SH-SY5Y (cell line): ENCODE results near the gene PPP2R3B.

ENCODE experiments used
- GATA2 ChIP-seq: IDR thresholded peaks from 2 replicates; pipeline ENCODE4 v1.6.1; 2011; ENCODE audit warnings: mild to moderate bottlenecking, low read depth, low read length
- GATA3 ChIP-seq: IDR thresholded peaks from 2 replicates; pipeline ENCODE4 v1.6.1; 2011; ENCODE audit warnings: low read depth, mild to moderate bottlenecking, low read length, moderate library complexity

Gene PPP2R3B

DNA sequence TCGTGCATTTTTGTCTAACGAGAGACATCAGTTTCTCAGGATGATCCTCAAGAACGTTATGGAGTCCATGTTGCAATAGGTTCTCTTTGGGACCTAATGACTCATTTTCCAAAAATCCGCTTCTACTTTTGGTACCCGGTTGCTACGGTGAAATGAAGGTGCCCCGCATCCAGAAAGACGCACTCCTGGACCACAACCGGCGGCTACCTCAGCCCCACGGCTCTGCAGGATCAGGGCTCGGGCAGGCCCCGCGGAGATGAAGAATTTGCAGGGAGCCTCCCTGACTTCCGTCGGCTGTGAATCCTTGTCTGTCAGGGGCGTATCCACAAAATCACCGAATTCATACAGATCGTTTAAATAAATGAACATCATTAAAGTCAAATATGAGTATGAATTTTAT is 83.7 kb downstream of the PPP2R3B start:
- no peak for TF ChIP-seq GATA2
- no peak for TF ChIP-seq GATA3

DNA sequence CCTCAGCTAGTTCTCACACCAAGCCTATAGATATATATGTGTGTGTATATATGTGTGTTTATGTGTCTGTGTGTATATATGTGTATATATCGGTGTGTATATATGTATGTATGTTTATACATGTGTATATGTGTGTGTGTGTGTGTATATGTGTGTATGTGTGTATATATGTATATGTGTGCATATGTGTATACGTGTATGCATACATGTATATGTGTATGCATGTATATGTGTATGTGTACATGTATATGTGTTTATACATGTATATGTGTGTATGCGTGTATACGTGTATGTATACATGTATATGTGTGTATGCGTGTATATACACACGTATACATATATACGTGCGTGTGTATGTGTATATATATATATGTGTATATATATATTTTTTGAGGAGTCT is 86.4 kb downstream of the PPP2R3B start:
- TF ChIP-seq GATA3 (no peak), GATA2 (no peak)

DNA sequence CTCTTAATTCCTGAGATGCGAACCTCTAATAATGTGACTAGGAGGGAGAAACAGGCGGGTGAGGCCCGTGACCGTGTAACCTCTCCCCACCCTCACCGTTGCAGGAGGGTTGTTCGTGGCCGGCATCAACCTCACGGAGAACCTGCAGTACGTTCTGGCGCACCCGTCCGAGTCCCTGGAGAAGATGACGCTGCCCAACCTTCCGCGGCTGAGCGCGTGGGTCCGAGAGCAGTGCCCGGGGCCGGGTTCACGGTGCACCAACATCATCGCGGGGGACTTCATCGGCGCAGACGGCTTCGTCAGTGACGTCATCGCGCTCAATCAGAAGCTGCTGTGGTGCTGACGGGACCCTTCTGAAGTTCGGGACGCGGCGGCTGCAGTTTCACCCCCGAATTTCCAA is 87.7 kb downstream of the PPP2R3B start:
- TF ChIP-seq GATA2 (no peak), GATA3 (no peak)

DNA sequence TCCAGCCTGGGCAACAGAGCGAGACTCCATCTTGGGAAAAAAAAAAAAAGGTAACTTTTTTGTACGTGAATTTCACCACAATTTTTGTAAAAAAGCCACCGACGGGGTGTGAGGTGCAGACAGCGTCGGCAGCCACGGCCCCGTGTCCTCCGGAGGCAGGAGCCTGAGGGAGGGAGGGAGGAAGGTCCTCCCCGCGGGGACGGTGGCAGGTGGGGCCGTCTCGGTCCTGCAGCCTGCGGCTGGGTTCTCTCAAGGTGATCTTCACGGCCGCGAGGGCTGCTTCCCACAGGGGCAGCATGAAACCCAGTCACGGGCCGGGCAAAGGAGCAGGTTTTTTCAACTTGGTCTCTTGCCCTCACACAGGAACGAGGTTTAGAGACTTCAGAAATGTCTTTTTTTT is 91.6 kb downstream of the PPP2R3B start:
- TF ChIP-seq GATA3 (no peak), GATA2 (no peak)

DNA sequence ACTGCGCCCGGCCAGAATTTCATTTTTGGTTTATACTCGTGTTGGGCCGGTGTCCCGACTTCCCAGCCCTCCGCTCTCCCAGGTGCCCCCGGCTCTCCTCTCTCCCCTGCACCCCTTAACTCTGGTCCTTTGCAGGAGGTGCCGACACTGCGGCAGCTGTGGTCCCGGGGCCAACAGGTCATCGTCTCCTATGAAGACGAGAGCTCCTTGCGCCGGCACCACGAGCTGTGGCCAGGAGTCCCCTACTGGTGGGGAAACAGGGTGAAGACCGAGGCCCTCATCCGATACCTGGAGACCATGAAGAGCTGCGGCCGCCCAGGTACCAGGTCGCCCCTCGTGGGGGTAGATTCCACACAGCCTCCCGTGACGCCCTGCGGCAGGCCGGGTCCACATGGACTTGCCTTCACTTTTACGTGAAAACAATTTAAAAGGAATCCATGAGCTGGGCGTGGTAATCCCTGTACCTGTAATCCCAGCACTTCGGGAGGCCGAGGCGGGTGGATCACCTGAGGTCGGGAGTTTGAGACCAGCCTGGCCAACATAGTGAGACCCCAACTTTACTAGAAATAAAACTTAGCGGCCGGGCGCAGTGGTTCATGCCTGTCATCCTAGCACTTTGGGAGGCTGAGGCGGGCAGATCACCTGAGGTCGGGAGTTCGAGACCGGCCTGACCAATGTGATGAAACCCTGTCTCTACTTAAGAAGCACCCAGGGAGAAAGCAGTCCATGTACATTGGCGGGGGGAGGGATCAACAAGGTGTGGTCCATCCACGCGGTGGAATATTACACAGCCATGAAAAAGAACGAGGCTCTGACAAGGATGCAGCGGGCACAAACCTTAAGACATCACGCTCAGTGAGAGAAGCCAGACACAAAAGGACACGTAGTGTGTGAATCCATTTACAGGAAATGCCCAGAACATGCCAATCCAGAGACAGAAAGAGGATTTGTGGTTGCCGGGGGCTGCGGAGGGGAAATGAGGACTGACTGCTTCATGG is 93.5 kb downstream of the PPP2R3B start:
- TF ChIP-seq GATA3: no peak
- TF ChIP-seq GATA2: no peak

DNA sequence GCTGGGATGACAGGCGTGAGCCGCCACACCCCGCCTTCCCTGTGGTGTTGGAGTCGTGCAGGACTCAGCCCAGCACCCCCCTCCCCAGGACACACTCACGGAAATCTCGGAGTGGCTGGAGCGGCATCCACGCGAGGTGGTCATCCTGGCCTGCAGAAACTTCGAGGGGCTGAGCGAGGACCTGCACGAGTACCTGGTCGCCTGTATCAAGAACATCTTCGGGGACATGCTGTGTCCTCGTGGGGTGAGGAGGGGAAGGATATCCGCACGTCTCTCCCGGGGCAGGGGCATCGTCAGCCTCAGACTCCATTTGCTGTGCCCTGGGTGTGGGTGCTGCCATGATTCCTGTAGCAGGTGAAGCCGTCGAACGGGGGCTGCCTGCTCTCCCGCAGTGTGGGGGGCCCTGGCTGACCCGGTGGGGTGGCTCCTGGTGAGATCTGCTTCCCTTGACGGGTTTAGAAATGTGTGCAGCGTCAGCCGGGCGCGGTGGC is 95.3 kb downstream of the PPP2R3B start:
- TF ChIP-seq GATA3: no peak
- TF ChIP-seq GATA2: no peak

DNA sequence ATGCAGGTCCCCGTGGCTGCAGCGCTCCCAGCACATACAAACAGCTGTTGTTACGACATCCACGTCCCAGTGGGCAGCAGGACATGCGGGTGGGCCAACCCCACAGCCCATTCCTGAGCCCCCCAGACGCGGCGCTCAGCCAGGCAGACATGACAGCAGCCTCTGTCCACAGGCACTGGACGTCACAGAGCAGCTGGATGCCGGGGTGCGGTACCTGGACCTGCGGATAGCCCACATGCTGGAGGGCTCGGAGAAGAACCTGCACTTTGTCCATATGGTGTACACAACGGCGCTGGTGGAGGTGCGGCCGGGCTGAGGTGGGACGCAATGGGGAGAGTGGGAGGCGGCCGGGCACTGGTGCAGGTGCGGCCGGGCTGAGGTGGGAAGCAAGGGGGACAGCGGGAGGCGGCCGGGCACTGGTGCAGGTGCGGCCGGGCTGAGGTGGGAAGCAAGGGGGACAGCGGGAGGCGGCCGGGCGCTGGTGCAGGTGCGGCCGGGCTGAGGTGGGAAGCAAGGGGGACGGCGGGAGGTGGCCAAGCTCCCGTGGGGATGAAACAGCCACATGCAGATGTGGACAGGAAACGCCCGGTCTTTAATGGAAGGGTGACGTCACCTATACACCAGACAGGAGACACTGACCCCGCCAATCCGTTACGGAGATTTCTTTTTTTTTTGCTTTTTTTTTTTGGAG is 96.1 kb downstream of the PPP2R3B start:
- TF ChIP-seq GATA2: no peak
- no peak for TF ChIP-seq GATA3

DNA sequence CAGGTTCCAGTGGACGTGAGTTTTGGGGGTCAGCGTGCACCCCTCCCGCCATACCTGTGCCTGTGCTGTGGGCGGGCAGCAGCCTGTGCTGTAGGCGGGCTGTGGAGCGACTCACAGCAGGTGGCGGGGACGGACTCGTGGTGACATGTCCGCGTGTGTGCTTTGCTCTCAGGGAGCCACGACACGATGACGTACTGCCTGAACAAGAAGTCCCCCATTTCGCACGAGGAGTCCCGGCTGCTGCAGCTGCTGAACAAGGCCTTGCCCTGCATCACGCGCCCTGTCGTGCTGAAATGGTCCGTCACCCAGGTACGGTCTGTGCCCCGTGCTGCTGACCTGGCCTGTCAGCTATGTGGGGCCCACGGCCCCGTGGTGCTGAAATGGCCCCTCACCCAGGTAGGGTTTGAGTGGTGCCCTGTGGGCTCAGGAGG is 98.1 kb downstream of the PPP2R3B start:
- TF ChIP-seq GATA3 (no peak), GATA2 (no peak)

DNA sequence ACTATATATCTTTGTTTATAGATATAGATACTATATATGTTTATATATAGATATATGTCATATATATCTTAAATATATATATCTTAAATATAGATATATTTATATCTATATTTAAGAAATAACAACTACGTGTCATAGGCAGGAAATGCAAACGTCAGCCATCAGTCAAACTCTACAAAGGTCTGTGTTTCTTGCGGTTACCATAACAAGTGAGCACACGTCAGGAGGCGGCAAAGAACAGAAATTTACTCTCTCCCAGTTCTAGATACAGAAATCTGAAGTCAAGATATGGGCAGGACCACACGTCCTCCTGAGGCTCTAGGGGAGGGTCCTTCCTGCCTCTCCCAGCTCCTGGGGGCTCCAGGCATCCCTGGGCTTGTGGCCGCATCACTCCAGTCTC is 99.0 kb downstream of the PPP2R3B start:
- TF ChIP-seq GATA2 (no peak), GATA3 (no peak)

DNA sequence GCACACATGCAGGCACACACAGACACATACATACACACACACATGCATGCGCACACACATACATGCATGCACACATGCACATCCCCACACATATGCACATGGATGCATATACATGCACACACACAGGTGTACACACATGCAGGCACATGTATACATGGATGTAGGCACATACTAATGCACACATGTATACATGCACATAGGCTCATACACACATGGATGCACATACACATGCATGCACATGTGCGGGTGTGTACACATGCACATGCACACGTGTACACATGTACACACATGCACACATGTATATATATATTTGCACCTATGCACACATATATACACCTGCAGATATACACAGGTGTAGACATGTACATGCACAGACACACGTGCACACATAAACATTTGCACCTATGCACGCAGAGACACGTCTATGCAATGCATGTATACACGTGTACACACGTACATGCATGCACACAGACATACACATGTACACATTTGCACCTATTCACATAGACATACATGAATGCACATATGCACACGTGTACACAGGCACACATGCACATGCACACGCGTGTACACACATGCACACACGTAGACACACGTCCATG is 101.5 kb downstream of the PPP2R3B start:
- TF ChIP-seq GATA3 (no peak), GATA2 (no peak)
